Ramos (cell line): ENCODE data around the gene ZBTB18.
"Not testable (repeated sequence)": the region's sequence is repeated elsewhere in the genome, so short reads cannot be mapped to it uniquely, and the experiment has no call there.

ENCODE experiments used
- in situ Hi-C: fragments of 300-500 bp; cut with MboI; formaldehyde crosslinking; loops from one replicate; pipeline ENCODE4 v1.14.3; 2022; ENCODE audit warnings: low sequenced_read_pairs; ENCODE audit not compliant: unreplicated experiment

ZBTB18 gene

GRCh38 chr1:244037252-244037651 lies 13.8 kb upstream of the ZBTB18 start:
- in situ Hi-C loops: no loop called here

- in situ Hi-C loops: no loop called here
Measured at GRCh38 chr1:244041466-244042120, 9.5 kb upstream of the ZBTB18 start.

- in situ Hi-C loops: no loop called here
Measured at GRCh38 chr1:244042293-244042692, 8.8 kb upstream of the ZBTB18 start.

- in situ Hi-C loops: no loop called here
Measured at GRCh38 chr1:244044423-244044822, 6.7 kb upstream of the ZBTB18 start.

- in situ Hi-C loops: not testable (repeated sequence)
Measured at GRCh38 chr1:244046254-244046653, 4.8 kb upstream of the ZBTB18 start.

GRCh38 chr1:244046907-244047611 lies 4.0 kb upstream of the ZBTB18 start:
- in situ Hi-C loops: no loop called here

- in situ Hi-C loops: no loop called here
Measured at GRCh38 chr1:244047621-244048255, 3.3 kb upstream of the ZBTB18 start.

GRCh38 chr1:244048256-244049161 lies 2.6 kb upstream of the ZBTB18 start:
- in situ Hi-C loops: no loop called here

GRCh38 chr1:244049162-244050013 lies 1.7 kb upstream of the ZBTB18 start:
- in situ Hi-C loops: no loop called here

GRCh38 chr1:244050014-244050834 lies 859 bp upstream of the ZBTB18 start:
- in situ Hi-C loops: no loop called here

- in situ Hi-C loops: no loop called here
Measured at GRCh38 chr1:244052016-244052727, 1.1 kb downstream of the ZBTB18 start.

GRCh38 chr1:244052728-244053312 lies 1.7 kb downstream of the ZBTB18 start:
- in situ Hi-C loops: no loop called here

- in situ Hi-C loops: no loop called here
Measured at GRCh38 chr1:244053831-244054230, 2.7 kb downstream of the ZBTB18 start.

- in situ Hi-C loops: no loop called here
Measured at GRCh38 chr1:244054247-244054923, 3.3 kb downstream of the ZBTB18 start.

- in situ Hi-C loops: no loop called here
Measured at GRCh38 chr1:244054924-244055263, 3.8 kb downstream of the ZBTB18 start.

- in situ Hi-C loops: no loop called here
Measured at GRCh38 chr1:244056577-244056976, 5.5 kb downstream of the ZBTB18 start.
